Calu3 (cell line): ENCODE results near the gene CRB2. TPM values are rescaled to one million over a fixed set of nuclear protein-coding genes. Genes with fewer than 3 reads are reported as not detected.

Experiments used
- BruUV-seq: library from RNA; stranded (reverse); fragments of 400-500 nt; replicated peaks from 2 replicates; lab custom pipeline; 2021; lab: Mats Ljungman, UMichigan
- CTCF ChIA-PET: fragments of 300-600 bp; sonication (Branson Sonifier 250); formaldehyde crosslinking; loops from one replicate; lab custom pipeline; 2022; ENCODE audit warnings: antibody characterized with exemption; lab: Charles Lee
- DNase-seq: peaks from one replicate; pipeline ENCODE4 v3.0.0; 2022
- H3K27ac Mint-ChIP-seq: one replicate; pipeline ENCODE4 v1.8.0; 2022; ENCODE audit warnings: mixed read lengths; ENCODE audit not compliant: unreplicated experiment
- H3K27me3 Mint-ChIP-seq: one replicate; pipeline ENCODE4 v1.8.0; 2022; ENCODE audit warnings: mixed read lengths; ENCODE audit not compliant: unreplicated experiment
- H3K36me3 Mint-ChIP-seq: one replicate; pipeline ENCODE4 v1.8.0; 2022; ENCODE audit warnings: mild to moderate bottlenecking, moderate library complexity, mixed read lengths; ENCODE audit not compliant: insufficient read depth, unreplicated experiment
- H3K4me1 Mint-ChIP-seq: one replicate; pipeline ENCODE4 v1.8.0; 2022; ENCODE audit warnings: mild to moderate bottlenecking, low read depth, mixed read lengths; ENCODE audit not compliant: unreplicated experiment
- H3K4me3 Mint-ChIP-seq: one replicate; pipeline ENCODE4 v1.8.0; 2022; ENCODE audit warnings: mild to moderate bottlenecking, low read depth, moderate library complexity, mixed read lengths; ENCODE audit not compliant: unreplicated experiment
- H3K9me3 Mint-ChIP-seq: one replicate; pipeline ENCODE4 v1.8.0; 2022; ENCODE audit warnings: low read depth, mixed read lengths; ENCODE audit not compliant: unreplicated experiment
- intact Hi-C: fragments of 100-400 bp; cut with micrococcal nuclease; formaldehyde crosslinking; loops from one replicate; pipeline ENCODE4 v1.10.0; 2022; ENCODE audit not compliant: unreplicated experiment
- total RNA-seq: library from RNA; stranded (reverse); gene quantifications from 2 replicates; pipeline ENCODE4 v1.2.3, GENCODE V29; 2022
- TF ChIP-seq, protein P1 (sequence below): fragments of 200-600 bp; IDR thresholded peaks from one replicate; pipeline ENCODE4 v1.8.0; 2022; ENCODE audit warnings: antibody characterized with exemption; ENCODE audit not compliant: unreplicated experiment

CRB2 gene
- total RNA-seq, 1 experiment from 2014 or later = not detected

DNA sequence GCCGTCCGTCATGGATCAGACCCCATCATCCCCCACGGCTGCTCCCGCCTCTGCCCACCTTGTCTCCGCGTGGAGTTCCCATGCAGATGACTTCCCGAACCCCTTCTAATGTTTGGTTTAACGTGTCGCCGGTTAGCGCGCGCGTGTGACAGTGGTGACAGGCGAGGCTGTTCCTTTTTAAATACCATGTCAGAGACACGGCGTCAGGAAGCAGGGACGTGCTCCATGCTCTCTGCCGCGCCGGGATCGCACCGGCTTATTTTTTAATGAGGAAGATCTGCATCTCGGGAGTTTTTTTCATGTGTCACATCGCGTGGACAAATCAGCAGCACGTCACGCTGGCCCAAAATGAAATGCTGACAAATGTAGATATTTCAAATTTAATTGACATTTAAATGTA lies 35.9 kb downstream of the CRB2 start:
- BruUV-seq = no TSS peak
- DNase-seq = no peak
- Mint-ChIP-seq H3K27me3 (no peaks in the 10 kb centered on the region), H3K9me3 (no peaks in the 10 kb centered on the region), H3K27ac (no peak overlapping the region), H3K4me1 (no peaks in the 10 kb centered on the region), H3K4me3 (no peak overlapping the region), H3K36me3 (no peaks in the 10 kb centered on the region)
- TF ChIP-seq, protein P1, sequence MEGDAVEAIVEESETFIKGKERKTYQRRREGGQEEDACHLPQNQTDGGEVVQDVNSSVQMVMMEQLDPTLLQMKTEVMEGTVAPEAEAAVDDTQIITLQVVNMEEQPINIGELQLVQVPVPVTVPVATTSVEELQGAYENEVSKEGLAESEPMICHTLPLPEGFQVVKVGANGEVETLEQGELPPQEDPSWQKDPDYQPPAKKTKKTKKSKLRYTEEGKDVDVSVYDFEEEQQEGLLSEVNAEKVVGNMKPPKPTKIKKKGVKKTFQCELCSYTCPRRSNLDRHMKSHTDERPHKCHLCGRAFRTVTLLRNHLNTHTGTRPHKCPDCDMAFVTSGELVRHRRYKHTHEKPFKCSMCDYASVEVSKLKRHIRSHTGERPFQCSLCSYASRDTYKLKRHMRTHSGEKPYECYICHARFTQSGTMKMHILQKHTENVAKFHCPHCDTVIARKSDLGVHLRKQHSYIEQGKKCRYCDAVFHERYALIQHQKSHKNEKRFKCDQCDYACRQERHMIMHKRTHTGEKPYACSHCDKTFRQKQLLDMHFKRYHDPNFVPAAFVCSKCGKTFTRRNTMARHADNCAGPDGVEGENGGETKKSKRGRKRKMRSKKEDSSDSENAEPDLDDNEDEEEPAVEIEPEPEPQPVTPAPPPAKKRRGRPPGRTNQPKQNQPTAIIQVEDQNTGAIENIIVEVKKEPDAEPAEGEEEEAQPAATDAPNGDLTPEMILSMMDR = no peak
- intact Hi-C loops = no loop called here
- CTCF ChIA-PET = no interaction called here

DNA sequence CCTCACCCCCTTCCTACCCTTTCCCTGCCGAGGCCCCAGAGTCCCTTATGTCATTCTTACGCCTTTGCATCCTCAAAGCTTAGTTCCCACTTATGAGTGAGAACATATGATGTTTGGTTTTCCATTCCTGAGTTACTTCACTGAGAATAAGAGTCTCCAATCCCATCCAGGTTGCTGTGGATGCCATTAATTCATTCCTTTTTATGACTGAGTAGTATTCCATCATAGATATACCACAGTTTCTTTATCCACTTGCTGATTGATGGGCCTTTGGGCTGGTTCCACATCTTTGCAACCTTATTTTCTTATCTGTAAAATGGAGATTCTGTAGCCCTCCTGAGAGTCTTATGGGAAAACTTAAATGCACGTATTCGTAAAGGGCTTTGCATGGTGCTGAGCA lies 36.8 kb downstream of the CRB2 start:
- DNase-seq = no peak
- no peaks in the 10 kb centered on the region for H3K27me3 Mint-ChIP-seq
- CTCF ChIA-PET = no interaction called here
- H3K4me1 Mint-ChIP-seq = no peaks in the 10 kb centered on the region
- no peaks in the 10 kb centered on the region for H3K9me3 Mint-ChIP-seq
- H3K36me3 Mint-ChIP-seq = no peaks in the 10 kb centered on the region
- intact Hi-C loops = no loop called here
- BruUV-seq = no TSS peak
- H3K4me3 Mint-ChIP-seq = no peak overlapping the region
- H3K27ac Mint-ChIP-seq = no peak overlapping the region
- TF ChIP-seq, protein P1 = no peak

DNA sequence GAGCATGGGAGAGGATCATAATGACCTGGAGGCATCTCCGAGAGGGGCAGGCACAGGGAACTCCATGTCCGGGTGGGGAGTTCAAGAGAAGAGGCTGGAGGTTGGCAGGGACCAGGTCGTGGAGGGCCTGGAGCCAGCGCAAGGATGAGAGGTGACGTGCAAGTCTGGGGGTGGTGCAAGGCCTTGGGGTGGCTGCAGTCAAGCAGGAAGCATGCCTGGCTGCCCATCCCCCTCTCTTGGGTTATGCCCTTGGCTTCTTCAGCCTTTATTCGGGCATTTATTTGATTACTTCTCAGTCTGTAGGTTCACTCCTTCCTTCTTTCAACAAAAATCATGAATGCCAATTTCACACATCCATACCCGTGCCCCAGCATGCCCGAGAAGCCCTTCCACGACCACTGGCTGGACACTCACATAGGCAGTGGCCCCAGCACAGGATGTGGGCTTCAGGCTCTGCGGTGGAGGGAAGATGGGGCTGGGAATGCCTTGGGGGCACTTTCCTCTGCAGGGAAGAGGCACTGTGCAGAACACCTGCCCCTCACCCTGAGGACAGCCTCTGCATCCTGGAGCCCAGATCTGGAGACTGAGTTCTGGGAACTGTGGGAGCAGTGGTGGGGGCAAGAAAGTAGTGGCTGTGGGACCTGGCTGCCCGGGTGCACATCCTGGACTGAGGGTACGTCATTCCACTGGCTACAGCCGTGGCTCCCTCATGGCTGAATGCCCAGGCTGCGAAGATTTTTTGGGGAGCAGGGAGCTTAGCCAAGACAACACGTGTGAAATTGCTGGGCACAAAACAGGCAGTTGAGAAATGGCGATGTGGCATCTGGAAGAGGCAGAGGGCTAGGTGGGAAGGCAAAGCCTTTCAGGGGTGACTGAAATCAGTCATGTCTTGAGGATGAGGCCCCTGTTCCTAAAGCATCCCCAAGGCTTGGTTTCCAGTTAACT lies 38.6 kb downstream of the CRB2 start:
- Mint-ChIP-seq H3K27ac (no peak overlapping the region), H3K9me3 (no peaks in the 10 kb centered on the region), H3K4me3 (no peak overlapping the region), H3K4me1 (no peaks in the 10 kb centered on the region), H3K27me3 (no peaks in the 10 kb centered on the region), H3K36me3 (no peaks in the 10 kb centered on the region)
- no peak for DNase-seq
- BruUV-seq = no TSS peak
- TF ChIP-seq, protein P1 = no peak
- CTCF ChIA-PET = no interaction called here
- intact Hi-C loops = no loop called here

DNA sequence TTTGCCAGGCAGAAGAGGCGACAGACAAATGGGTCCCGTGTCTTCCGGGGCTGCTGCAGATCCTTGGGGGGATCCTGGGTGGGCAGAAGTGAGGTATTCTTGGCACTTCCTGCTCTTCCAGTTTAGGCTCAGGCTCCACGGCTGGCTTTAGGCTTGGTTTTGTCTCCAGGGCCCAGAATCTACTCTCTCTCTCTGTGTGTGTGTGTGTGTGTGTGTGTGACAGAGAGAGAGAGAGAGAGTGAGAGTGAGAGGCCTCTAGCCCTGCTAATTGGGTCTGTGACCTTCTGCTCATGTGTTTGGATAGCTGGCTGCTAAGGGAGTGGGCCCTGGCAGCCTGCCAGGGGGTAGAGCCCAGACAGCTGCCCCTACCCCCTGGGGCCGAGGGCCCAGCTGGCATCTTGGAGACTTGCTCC lies 39.3 kb downstream of the CRB2 start:
- H3K9me3 Mint-ChIP-seq = no peaks in the 10 kb centered on the region
- BruUV-seq = no TSS peak
- no peak overlapping the region for H3K27ac Mint-ChIP-seq
- TF ChIP-seq, protein P1 = no peak
- no peaks in the 10 kb centered on the region for H3K36me3 Mint-ChIP-seq
- no peak for DNase-seq
- H3K4me1 Mint-ChIP-seq = no peaks in the 10 kb centered on the region
- no peaks in the 10 kb centered on the region for H3K27me3 Mint-ChIP-seq
- intact Hi-C loops = no loop called here
- CTCF ChIA-PET = no interaction called here
- no peak overlapping the region for H3K4me3 Mint-ChIP-seq
